Measurements from ENCODE around the gene ATP8B1. TPM values are rescaled to one million over a fixed set of nuclear protein-coding genes. Genes with fewer than 3 reads are reported as not detected.

ATP8B1 gene
- total and polyA plus RNA-seq, 8 donors = 16.4 to 26.6 (median 19.1) TPM

- no peak overlapping the region for H3K4me3 ChIP-seq
- TF ChIP-seq CTCF (IDR thresholded peaks at IDR 0.05) = no peak
- peaks cover 0 to 11% of the 10 kb centered on the region in 2 donors for H3K4me1 ChIP-seq
- H3K27me3 ChIP-seq = no peaks in the 10 kb centered on the region
- no peaks in the 10 kb centered on the region for H3K36me3 ChIP-seq
- peak overlapping the region; percentile 42 to 51 for H3K27ac ChIP-seq
- ATAC-seq (peak; percentile 88), DNase-seq (peak in 3 of 4 donors; percentile 37 to 77 (median 55))
- intact Hi-C loops (cut with DNase I) = no loop called here
- no peaks in the 10 kb centered on the region for H3K9me3 ChIP-seq
These were observed 16.8 kb upstream of the ATP8B1 start for GRCh38 chr18:57819671-57820460.

GRCh38 chr18:57819119-57819518, 16.0 kb upstream of the ATP8B1 start:
- TF ChIP-seq CTCF (IDR thresholded peaks at IDR 0.05) = no peak
- Histone ChIP-seq H3K9me3 (no peaks in the 10 kb centered on the region), H3K36me3 (no peaks in the 10 kb centered on the region), H3K4me1 (peaks cover 0 to 11% of the 10 kb centered on the region in 2 donors), H3K27me3 (no peaks in the 10 kb centered on the region), H3K4me3 (no peak overlapping the region), H3K27ac (peak overlapping the region in 1 of 2 donors; percentile 51)
- DNase-seq = no peak
- intact Hi-C loops (cut with DNase I) = no loop called here
- ATAC-seq = no peak

GRCh38 chr18:57816208-57816954, 13.3 kb upstream of the ATP8B1 start:
- TF ChIP-seq CTCF (IDR thresholded peaks at IDR 0.05) = no peak
- H3K4me3 ChIP-seq = no peak overlapping the region
- intact Hi-C loops (cut with DNase I) = no loop called here
- no peak overlapping the region for H3K27ac ChIP-seq
- peaks cover 0 to 12% of the 10 kb centered on the region in 2 donors for H3K9me3 ChIP-seq
- H3K36me3 ChIP-seq = no peaks in the 10 kb centered on the region
- DNase-seq (no peak), ATAC-seq (no peak)
- no peaks in the 10 kb centered on the region for H3K27me3 ChIP-seq
- peaks cover 0 to 11% of the 10 kb centered on the region in 2 donors for H3K4me1 ChIP-seq

GRCh38 chr18:57814555-57814954, 11.4 kb upstream of the ATP8B1 start:
- no peak overlapping the region for H3K27ac ChIP-seq
- H3K9me3 ChIP-seq = peaks cover 0 to 12% of the 10 kb centered on the region in 2 donors
- intact Hi-C loops (cut with DNase I) = no loop called here
- no peaks in the 10 kb centered on the region for H3K27me3 ChIP-seq
- no peak overlapping the region for H3K4me3 ChIP-seq
- no peaks in the 10 kb centered on the region for H3K36me3 ChIP-seq
- ATAC-seq = no peak
- DNase-seq = no peak
- TF ChIP-seq CTCF (IDR thresholded peaks at IDR 0.05) = no peak
- H3K4me1 ChIP-seq = peaks cover 0 to 1% of the 10 kb centered on the region in 2 donors

- peaks cover 0 to under 1% of the 10 kb centered on the region in 2 donors for H3K4me1 ChIP-seq
- TF ChIP-seq CTCF (IDR thresholded peaks at IDR 0.05) = no peak
- H3K36me3 ChIP-seq = no peaks in the 10 kb centered on the region
- H3K9me3 ChIP-seq = peaks cover 0 to 12% of the 10 kb centered on the region in 2 donors
- no peaks in the 10 kb centered on the region for H3K27me3 ChIP-seq
- DNase-seq (no peak), ATAC-seq (peak; percentile 79)
- no peak overlapping the region for H3K27ac ChIP-seq
- intact Hi-C loops (cut with DNase I) = no loop called here
- no peak overlapping the region for H3K4me3 ChIP-seq
These were observed 10.1 kb upstream of the ATP8B1 start for GRCh38 chr18:57813245-57813644.

Measured in left lung (tissue), 10 donors.